ENCODE measurements around the gene ZNF564.

The ZNF564 gene

GRCh38 chr19:12551060-12551832 is at the start of gene ZNF564:
ZNF564 (minus strand) TSS chr19:12551482; CDS start chr19:12551332, 150 bp downstream.
- peak; percentile 99 for DNase-seq (ENCODE audit: low spot score)
- in situ Hi-C loops (cut with MboI; ENCODE audit: low pct_unique_long_range_greater_than_20kb, low sequenced_read_pairs, unreplicated experiment): no loop called here
- no peak for TF ChIP-seq CTCF (IDR thresholded peaks at IDR 0.05; ENCODE audit: extremely low read depth, insufficient read depth, missing control alignments)

GRCh38 chr19:12597594-12597993 is 46.3 kb upstream of the ZNF564 start:
- in situ Hi-C loops (cut with MboI; ENCODE audit: low pct_unique_long_range_greater_than_20kb, low sequenced_read_pairs, unreplicated experiment): no loop called here
- no peak for TF ChIP-seq CTCF (IDR thresholded peaks at IDR 0.05; ENCODE audit: extremely low read depth, insufficient read depth, missing control alignments)
- no peak for DNase-seq (ENCODE audit: low spot score)

- in situ Hi-C loops (cut with MboI; ENCODE audit: low pct_unique_long_range_greater_than_20kb, low sequenced_read_pairs, unreplicated experiment): no loop called here
- no peak for TF ChIP-seq CTCF (IDR thresholded peaks at IDR 0.05; ENCODE audit: extremely low read depth, insufficient read depth, missing control alignments)
- no peak for DNase-seq (ENCODE audit: low spot score)
Observed at GRCh38 chr19:12596927-12597548, 45.8 kb upstream of the ZNF564 start.

GRCh38 chr19:12596485-12596884 is 45.2 kb upstream of the ZNF564 start:
- in situ Hi-C loops (cut with MboI; ENCODE audit: low pct_unique_long_range_greater_than_20kb, low sequenced_read_pairs, unreplicated experiment): no loop called here
- no peak for DNase-seq (ENCODE audit: low spot score)
- TF ChIP-seq CTCF (IDR thresholded peaks at IDR 0.05; ENCODE audit: extremely low read depth, insufficient read depth, missing control alignments): no peak

- no peak for TF ChIP-seq CTCF (IDR thresholded peaks at IDR 0.05; ENCODE audit: extremely low read depth, insufficient read depth, missing control alignments)
- no peak for DNase-seq (ENCODE audit: low spot score)
- in situ Hi-C loops (cut with MboI; ENCODE audit: low pct_unique_long_range_greater_than_20kb, low sequenced_read_pairs, unreplicated experiment): no loop called here
Observed at GRCh38 chr19:12581100-12581499, 29.8 kb upstream of the ZNF564 start.

- no peak for DNase-seq (ENCODE audit: low spot score)
- TF ChIP-seq CTCF (IDR thresholded peaks at IDR 0.05; ENCODE audit: extremely low read depth, insufficient read depth, missing control alignments): no peak
- in situ Hi-C loops (cut with MboI; ENCODE audit: low pct_unique_long_range_greater_than_20kb, low sequenced_read_pairs, unreplicated experiment): no loop called here
Observed at GRCh38 chr19:12580180-12580694, 29.0 kb upstream of the ZNF564 start.
